GM12878 (cell line): ENCODE data around the gene CBX7. TPM values are rescaled to one million over a fixed set of nuclear protein-coding genes. Genes with fewer than 3 reads are reported as not detected.

Source experiments
- CBX5 ChIP-seq: sonication (generic); IDR thresholded peaks from 2 replicates; pipeline ENCODE4 v1.6.1; 2016; ENCODE audit warnings: low read depth, moderate library complexity, mild to moderate bottlenecking, inconsistent platforms
- CEBPZ ChIP-seq: fragments of 150-350 bp; IDR thresholded peaks from 2 replicates; pipeline ENCODE4 v1.6.1; 2016; ENCODE audit warnings: low read depth, low read length
- DPF2 ChIP-seq: fragments of 450-650 bp; IDR thresholded peaks from 2 replicates; pipeline ENCODE4 v1.6.1; 2017; ENCODE audit warnings: mild to moderate bottlenecking
- IRF3 ChIP-seq: fragments of 450-650 bp; IDR thresholded peaks from 2 replicates; pipeline ENCODE4 v1.6.1; 2014; ENCODE audit warnings: mild to moderate bottlenecking
- LARP7 ChIP-seq: fragments of 450-650 bp; IDR thresholded peaks from 2 replicates; pipeline ENCODE4 v1.6.1; 2017; ENCODE audit warnings: mild to moderate bottlenecking
- MAX ChIP-seq: IDR thresholded peaks from 2 replicates; pipeline ENCODE4 v1.6.1; 2012; ENCODE audit warnings: low read depth, low read length, improper control_type of control experiment
- MLLT1 ChIP-seq: fragments of 450-650 bp; IDR thresholded peaks from 2 replicates; pipeline ENCODE4 v1.6.1; 2016; ENCODE audit warnings: mild to moderate bottlenecking
- NR2C2 ChIP-seq: IDR thresholded peaks from 2 replicates; pipeline ENCODE4 v1.6.1; 2011; ENCODE audit warnings: borderline replicate concordance, low read depth; ENCODE audit not compliant: control insufficient read depth, insufficient read length
- PAX8 ChIP-seq: fragments of 450-650 bp; IDR thresholded peaks from 2 replicates; pipeline ENCODE4 v1.6.1; 2017; ENCODE audit warnings: mild to moderate bottlenecking, moderate library complexity
- USF1 ChIP-seq: IDR thresholded peaks from 2 replicates; pipeline ENCODE4 v1.6.1; 2011; ENCODE audit warnings: borderline replicate concordance, low read depth, mild to moderate bottlenecking, moderate library complexity, mixed read lengths, low read length; ENCODE audit not compliant: insufficient read depth; ENCODE audit errors: extremely low read length
- polyA plus RNA-seq, 11 experiments: library from polyadenylated mRNA; depleted of rRNA in 4 of 11; unstranded in 6 of 11; stranded (reverse) in 5 of 11; fragments of >200 nt; fragmentation: Nextera tagmentation in 4 of 11; fragmentation: Illumina TruSeq in 1 of 11; extraction: Ambion mirVana in 4 of 11; extraction: Trizol in 1 of 11; gene quantifications; 1 replicate in 1 of 11; 2 replicates in 10 of 11; pipeline versions ENCODE4 v1.2.1 to v1.2.3, GENCODE V29; 2011 to 2016; ENCODE audit warnings: inconsistent platforms in 2 of 11, missing spikeins in 2 of 11, low read depth in 1 of 11
- total RNA-seq, 4 experiments: library from RNA; depleted of rRNA in 3 of 4; stranded (reverse); fragments of >200 nt in 3 of 4; fragmentation: Illumina TruSeq in 1 of 4; extraction: Trizol in 1 of 4; gene quantifications; 2 replicates each; pipeline versions ENCODE4 v1.2.1 to v1.2.3, GENCODE V29; 2013 to 2021

CBX7 gene
- total and polyA plus RNA-seq, 10 of the 15 experiments (the other 5 are each of a cell fraction or from before 2014, with no cell fraction given): 0.18 to 17.2 (median 5.6) TPM

GRCh38 chr22:39169797-39170466 is 17.5 kb upstream of the CBX7 start (continued):
- TF ChIP-seq USF1: no peak
- no peak for TF ChIP-seq MAX
- TF ChIP-seq MLLT1: no peak
- no peak for TF ChIP-seq CBX5
- no peak for TF ChIP-seq PAX8
- no peak for TF ChIP-seq LARP7
- no peak for TF ChIP-seq DPF2
- TF ChIP-seq CEBPZ: no peak
- TF ChIP-seq IRF3: no peak
- no peak for TF ChIP-seq NR2C2
